Glutamatergic neuron (in vitro differentiated cells): ENCODE data around the gene RAB24. TPM values are rescaled to one million over a fixed set of nuclear protein-coding genes. Genes with fewer than 3 reads are reported as not detected.
A peak's percentile ranks its signal among the peaks of the same experiment; 100 is the strongest.

Experiments
- DNase-seq: peaks from one replicate; pipeline ENCODE4 v3.0.0; 2022
- H3K27ac Mint-ChIP-seq: one replicate; pipeline ENCODE4 v1.8.0; 2020; ENCODE audit warnings: mild to moderate bottlenecking, mixed read lengths, inconsistent platforms; ENCODE audit not compliant: unreplicated experiment
- H3K27me3 Mint-ChIP-seq: one replicate; pipeline ENCODE4 v1.8.0; 2020; ENCODE audit warnings: mild to moderate bottlenecking, moderate library complexity, mixed read lengths, inconsistent platforms; ENCODE audit not compliant: unreplicated experiment
- H3K36me3 Mint-ChIP-seq: one replicate; pipeline ENCODE4 v1.8.0; 2020; ENCODE audit warnings: mild to moderate bottlenecking, mixed read lengths, inconsistent platforms; ENCODE audit not compliant: unreplicated experiment
- H3K4me1 Mint-ChIP-seq: one replicate; pipeline ENCODE4 v1.8.0; 2020; ENCODE audit warnings: mild to moderate bottlenecking, low read depth, mixed read lengths, inconsistent platforms; ENCODE audit not compliant: unreplicated experiment
- H3K4me3 Mint-ChIP-seq: one replicate; pipeline ENCODE4 v1.8.0; 2020; ENCODE audit warnings: mild to moderate bottlenecking, mixed read lengths, inconsistent platforms; ENCODE audit not compliant: unreplicated experiment
- H3K9me3 Mint-ChIP-seq: one replicate; pipeline ENCODE4 v1.8.0; 2020; ENCODE audit warnings: mild to moderate bottlenecking, moderate library complexity, mixed read lengths, inconsistent platforms; ENCODE audit not compliant: unreplicated experiment
- total RNA-seq: library from RNA; stranded (reverse); fragmentation: NEBNext Ultra II Directional; extraction: Animal tissue kit (Norgen Biotek cat#: 25700); gene quantifications from one replicate; pipeline ENCODE4 v1.2.1, GENCODE V29; 2021; ENCODE audit not compliant: unreplicated experiment
- TF ChIP-seq, protein P1 (sequence below): fragments of 200-600 bp; sonication (generic); IDR thresholded peaks from one replicate; pipeline ENCODE4 v1.5.0; 2021; ENCODE audit not compliant: partially characterized antibody, unreplicated experiment

Gene RAB24
- total RNA-seq, 1 donor from 2014 or later: 13.5 TPM

DNA sequence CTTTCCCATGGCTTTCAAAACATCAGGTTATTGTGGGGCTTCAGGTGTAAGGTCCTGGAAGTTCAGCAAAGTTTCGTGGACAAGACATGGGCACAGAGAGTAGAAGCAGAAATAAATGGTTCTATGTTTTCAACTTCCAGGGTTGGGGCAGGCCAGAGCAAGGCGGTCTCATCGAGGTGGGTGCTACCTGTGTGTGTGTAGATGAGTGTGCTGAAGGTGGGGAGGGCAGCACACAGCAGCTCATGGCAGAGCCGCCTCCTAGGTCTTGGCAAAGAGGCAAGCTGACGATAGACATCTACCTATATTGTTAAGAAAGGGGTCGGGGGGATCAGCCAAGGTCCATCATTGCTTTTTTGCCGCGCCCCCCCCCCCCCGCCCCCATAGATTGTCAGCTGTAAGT, 3.8 kb downstream of the RAB24 start:
- peaks cover 5% of the 10 kb centered on the region for H3K36me3 Mint-ChIP-seq
- peaks cover 11% of the 10 kb centered on the region for H3K9me3 Mint-ChIP-seq
- TF ChIP-seq, protein P1, sequence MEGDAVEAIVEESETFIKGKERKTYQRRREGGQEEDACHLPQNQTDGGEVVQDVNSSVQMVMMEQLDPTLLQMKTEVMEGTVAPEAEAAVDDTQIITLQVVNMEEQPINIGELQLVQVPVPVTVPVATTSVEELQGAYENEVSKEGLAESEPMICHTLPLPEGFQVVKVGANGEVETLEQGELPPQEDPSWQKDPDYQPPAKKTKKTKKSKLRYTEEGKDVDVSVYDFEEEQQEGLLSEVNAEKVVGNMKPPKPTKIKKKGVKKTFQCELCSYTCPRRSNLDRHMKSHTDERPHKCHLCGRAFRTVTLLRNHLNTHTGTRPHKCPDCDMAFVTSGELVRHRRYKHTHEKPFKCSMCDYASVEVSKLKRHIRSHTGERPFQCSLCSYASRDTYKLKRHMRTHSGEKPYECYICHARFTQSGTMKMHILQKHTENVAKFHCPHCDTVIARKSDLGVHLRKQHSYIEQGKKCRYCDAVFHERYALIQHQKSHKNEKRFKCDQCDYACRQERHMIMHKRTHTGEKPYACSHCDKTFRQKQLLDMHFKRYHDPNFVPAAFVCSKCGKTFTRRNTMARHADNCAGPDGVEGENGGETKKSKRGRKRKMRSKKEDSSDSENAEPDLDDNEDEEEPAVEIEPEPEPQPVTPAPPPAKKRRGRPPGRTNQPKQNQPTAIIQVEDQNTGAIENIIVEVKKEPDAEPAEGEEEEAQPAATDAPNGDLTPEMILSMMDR: no peak
- peaks cover 18% of the 10 kb centered on the region for H3K4me1 Mint-ChIP-seq
- H3K27me3 Mint-ChIP-seq: peaks cover 26% of the 10 kb centered on the region
- H3K27ac Mint-ChIP-seq: no peak overlapping the region
- H3K4me3 Mint-ChIP-seq: no peak overlapping the region
- DNase-seq: no peak

DNA sequence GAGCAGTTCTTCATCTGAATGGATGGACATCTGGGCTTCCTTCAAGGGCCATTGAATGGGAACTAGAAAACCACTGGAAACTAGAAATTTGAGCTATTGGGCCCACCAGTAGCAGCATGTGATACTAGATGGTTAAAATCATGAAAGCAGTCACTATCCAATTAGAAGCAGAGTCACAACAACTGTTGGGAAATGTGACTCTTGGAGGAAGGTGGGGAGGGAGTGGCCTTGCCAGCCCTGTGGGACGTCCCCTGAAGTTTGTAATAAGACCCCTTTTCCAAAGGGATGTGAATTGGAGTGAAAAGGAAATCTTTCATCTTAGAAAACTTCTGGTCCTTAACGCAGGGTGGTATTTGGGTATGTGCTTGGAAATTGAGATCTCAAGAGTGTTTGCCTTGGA, 5.6 kb downstream of the RAB24 start:
- DNase-seq: no peak
- Mint-ChIP-seq H3K27me3 (peaks cover 24% of the 10 kb centered on the region), H3K4me3 (no peak overlapping the region), H3K36me3 (peaks cover 5% of the 10 kb centered on the region), H3K9me3 (peaks cover 11% of the 10 kb centered on the region), H3K27ac (no peak overlapping the region), H3K4me1 (peaks cover 13% of the 10 kb centered on the region)
- TF ChIP-seq, protein P1: no peak

DNA sequence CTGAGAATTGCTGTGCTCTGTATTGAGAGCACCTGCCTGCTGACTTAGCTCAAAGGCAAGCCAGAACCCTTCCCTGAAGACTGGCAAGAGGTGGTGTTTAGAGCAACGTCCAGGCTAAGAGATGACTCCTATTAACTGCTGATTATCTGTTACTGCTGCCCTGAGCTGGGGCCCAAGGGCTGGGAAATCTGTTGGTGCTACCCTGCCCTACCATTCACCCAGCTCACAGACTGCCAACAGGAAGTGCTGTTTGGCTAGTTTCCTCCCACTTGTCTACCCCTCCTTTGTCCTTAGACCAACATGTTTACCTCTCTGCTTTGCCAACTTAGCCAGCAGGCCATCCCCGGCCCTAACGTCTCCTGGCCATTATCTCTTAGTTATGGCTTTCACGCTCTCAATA, 6.9 kb downstream of the RAB24 start:
- H3K4me1 Mint-ChIP-seq: peaks cover 7% of the 10 kb centered on the region
- TF ChIP-seq, protein P1: no peak
- H3K36me3 Mint-ChIP-seq: peaks cover 5% of the 10 kb centered on the region
- H3K9me3 Mint-ChIP-seq: peaks cover 12% of the 10 kb centered on the region
- no peak overlapping the region for H3K4me3 Mint-ChIP-seq
- H3K27me3 Mint-ChIP-seq: peaks cover 18% of the 10 kb centered on the region
- peak overlapping the region; percentile 44 for H3K27ac Mint-ChIP-seq
- DNase-seq: no peak

DNA sequence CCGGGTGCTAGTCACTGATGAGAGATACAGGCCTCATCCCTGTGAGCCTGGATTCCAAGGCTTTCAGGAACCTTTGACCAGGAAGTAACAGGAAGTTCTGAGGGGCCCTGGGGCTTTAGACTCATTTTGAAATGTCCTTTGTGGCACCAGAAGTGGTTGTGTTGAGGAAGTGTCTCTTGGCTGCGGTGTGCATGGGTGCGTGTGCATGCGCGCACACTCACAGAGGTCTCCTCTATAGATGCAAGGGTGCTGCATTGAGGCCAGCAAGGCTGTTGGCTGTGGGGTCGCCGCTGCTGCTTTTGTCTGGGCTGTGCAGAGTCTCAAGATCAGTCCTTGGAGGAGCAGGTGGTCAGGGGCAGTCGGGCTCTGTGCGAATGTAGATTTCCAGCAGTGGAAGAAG, 7.6 kb downstream of the RAB24 start:
- Mint-ChIP-seq H3K27ac (peak overlapping the region; percentile 48), H3K36me3 (peaks cover 5% of the 10 kb centered on the region), H3K27me3 (peaks cover 15% of the 10 kb centered on the region), H3K4me3 (no peak overlapping the region), H3K4me1 (peaks cover 7% of the 10 kb centered on the region), H3K9me3 (peaks cover 10% of the 10 kb centered on the region)
- no peak for DNase-seq
- TF ChIP-seq, protein P1: no peak

DNA sequence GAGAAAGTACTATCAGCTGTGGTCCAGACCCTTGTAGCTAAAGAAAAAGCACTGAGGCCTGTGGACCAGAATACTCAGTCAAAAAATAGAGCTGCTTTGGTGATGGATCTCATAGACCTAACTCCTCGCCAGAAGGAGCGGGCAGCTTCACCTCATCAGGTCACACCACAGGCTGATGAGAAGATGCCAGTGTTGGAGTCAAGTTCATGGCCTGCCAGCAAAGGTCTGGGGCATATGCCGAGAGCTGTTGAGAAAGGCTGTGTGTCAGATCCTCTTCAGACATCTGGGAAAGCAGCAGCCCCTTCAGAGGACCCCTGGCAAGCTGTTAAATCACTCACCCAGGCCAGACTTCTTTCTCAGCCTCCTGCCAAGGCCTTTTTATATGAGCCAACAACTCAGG, 8.9 kb downstream of the RAB24 start:
- TF ChIP-seq, protein P1: no peak
- DNase-seq: no peak
- Mint-ChIP-seq H3K4me3 (no peak overlapping the region), H3K36me3 (peaks cover 5% of the 10 kb centered on the region), H3K4me1 (peaks cover 6% of the 10 kb centered on the region), H3K27ac (no peak overlapping the region), H3K9me3 (peaks cover 6% of the 10 kb centered on the region), H3K27me3 (peaks cover 11% of the 10 kb centered on the region)
